T-helper 2 cell treated with Interferon-gamma antibody and Interleukin-4, amounts not matched to agents 100 ng/mL and 5 ng/mL, for 36 hours (primary cell): Measurements from ENCODE around the gene DEFB132. TPM values are rescaled to one million over a fixed set of nuclear protein-coding genes. Genes with fewer than 3 reads are reported as not detected.

Source experiments
- intact Hi-C: fragments of 100-400 bp; cut with micrococcal nuclease; formaldehyde crosslinking; loops from one replicate; pipeline ENCODE4 v1.15.1; 2023
- total RNA-seq: library from RNA; stranded (reverse); gene quantifications from 2 replicates; pipeline ENCODE4 v1.2.3, GENCODE V29; 2022

DEFB132 gene
- total RNA-seq, 1 donor from 2014 or later: not detected

DNA sequence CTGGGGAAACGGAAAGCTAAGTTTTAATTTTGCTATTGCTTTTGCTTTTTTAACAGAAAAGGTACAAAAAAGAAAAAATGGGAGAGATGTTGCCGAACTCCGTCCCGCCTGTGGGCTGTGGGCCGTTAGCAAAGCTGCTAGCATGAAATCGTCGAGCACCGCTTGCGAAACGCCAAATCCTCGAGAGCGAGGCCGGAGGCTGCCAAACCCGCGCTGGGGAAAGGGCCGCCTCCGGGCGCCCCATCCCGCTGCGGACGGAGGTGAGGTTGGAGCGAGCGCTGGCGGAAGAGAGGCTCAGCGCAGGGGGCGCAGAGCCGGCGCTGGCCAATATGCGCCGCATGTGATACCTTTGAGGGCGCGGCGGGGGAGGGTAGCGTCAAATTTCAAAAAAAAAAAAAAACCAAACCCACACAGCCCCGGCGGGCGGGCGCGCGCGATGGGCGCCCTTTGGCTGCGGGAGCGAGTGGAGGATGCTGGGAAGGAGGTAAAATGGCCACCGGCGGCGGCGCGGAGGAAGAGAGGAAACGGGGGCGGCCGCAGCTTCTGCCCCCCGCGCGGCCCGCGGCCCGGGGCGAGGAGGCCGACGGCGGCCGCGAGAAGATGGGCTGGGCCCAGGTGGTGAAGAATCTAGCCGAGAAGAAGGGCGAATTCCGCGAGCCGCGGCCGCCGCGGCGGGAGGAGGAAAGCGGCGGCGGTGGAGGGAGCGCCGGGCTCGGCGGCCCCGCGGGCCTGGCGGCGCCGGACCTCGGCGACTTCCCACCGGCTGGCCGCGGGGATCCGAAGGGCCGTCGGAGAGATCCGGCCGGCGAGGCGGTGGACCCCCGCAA, 39.8 kb downstream of the DEFB132 start, which contains the start of gene ZCCHC3:
TSS of gene ZCCHC3 (plus strand) at position 473 of the 827 bp plus-strand sequence. CDS start at position 490, 17 bp downstream.
- intact Hi-C loops: loop anchor here (1.0 to 2.0 kb wide), 2 partner anchors 28 to 245 kb away; partner anchors contain the start of genes CSNK2A1 and SOX12

- intact Hi-C loops: loop anchor here (1.0 to 2.0 kb wide), 5 partner anchors 8 to 245 kb away; partner anchors contain the start of genes C20orf96, CSNK2A1, SOX12 and TBC1D20
These were observed 40.6 kb downstream of the DEFB132 start for GRCh38 chr20:297925-298775.

- intact Hi-C loops: loop anchor here (1.0 kb wide), 3 partner anchors 9 to 163 kb away; partner anchors contain the start of genes C20orf96 and TBC1D20
These were observed 41.4 kb downstream of the DEFB132 start for GRCh38 chr20:298776-299391.

DNA sequence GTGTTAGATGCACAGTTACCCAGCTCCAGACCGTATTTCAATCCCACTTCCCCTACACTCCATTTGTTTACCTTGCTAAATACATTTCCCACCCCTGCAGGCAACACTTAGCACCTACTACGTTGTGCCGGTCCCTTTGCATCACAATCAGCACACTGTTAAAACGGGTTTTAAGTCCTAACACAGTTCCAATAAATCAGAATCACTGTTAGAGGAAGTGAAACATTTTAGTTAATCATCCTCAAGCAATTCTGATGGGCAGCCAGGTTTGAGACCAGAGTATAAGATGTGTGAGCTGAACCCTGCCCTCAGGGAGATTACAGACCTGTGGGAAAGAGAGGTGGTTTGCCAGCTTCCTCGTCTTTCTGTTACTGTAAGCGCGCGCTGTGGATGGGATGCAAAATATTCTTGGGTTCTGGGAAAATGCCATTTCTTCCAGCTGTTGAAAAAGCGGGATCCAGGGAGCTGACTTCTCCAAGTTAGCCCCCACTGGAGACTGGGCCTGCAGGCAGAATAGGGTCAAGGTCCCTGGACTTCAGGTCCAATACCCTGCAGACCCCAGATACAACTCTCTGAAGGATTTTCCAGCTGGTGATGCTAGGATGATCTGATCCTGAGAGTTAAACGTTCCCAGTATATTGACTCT, 42.9 kb downstream of the DEFB132 start:
- intact Hi-C loops: no loop called here

DNA sequence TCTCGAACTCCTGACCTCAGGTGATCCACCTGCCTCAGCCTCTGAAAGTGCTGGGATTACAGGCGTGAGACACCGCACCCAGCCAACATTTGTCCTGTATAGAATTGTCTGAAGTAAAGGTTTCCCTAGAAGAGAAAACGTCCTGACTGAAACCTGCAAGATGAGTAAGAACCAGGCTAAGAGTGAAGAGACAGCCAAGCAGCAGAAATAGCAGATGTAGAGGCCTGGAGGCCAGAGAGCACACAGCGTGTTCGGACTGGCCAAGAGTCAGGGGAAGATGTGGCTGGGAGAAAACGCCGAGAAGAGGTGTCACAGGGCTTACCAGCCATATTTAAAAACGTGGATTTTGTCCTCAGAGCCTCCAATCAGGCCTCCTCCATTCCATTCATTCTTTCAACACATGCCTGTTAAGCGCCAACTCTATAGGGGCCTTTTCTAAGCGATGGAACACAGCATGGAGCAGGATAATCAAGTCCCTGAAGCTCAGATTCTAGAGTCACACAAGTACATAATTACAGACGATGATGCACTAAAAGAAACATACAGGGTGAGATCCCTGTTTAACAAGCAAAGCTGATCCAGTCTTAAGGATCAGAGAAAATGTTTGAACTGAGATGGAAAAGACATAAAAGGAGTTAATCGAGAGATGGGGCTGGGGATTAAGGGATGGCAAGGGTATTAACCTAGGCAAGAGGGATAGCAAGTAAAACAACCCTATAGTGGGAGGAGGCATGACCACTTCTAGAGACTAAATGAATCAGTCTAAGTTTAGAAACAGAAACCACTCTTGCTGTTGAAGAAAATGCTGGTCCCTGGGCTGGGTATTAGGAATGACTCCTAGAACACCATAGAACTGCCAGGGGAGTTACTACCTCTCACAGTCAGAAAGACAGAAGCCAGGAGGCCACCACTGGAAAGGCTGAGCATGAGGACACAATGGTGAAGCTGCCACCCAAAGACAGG, 44.6 kb downstream of the DEFB132 start:
- intact Hi-C loops: no loop called here

DNA sequence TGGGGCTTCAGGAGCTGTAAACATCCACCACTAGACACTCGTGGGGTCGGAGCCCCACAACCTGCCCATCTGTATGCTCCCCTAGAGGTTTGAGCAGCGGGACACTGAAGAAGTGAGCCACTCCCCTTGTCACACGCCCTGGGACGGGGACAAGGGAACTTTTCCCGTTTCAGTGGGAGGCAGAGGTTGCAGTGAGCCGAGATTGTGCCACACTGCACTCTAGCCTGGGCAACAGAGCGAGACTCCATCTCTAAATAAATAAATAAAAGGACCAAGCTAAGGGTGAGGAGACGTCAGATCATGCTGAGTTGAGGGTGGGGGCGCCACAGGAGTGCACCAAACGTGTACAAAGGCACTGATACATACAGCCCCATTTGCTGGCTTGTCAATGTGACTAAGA, 48.2 kb downstream of the DEFB132 start:
- intact Hi-C loops: no loop called here

DNA sequence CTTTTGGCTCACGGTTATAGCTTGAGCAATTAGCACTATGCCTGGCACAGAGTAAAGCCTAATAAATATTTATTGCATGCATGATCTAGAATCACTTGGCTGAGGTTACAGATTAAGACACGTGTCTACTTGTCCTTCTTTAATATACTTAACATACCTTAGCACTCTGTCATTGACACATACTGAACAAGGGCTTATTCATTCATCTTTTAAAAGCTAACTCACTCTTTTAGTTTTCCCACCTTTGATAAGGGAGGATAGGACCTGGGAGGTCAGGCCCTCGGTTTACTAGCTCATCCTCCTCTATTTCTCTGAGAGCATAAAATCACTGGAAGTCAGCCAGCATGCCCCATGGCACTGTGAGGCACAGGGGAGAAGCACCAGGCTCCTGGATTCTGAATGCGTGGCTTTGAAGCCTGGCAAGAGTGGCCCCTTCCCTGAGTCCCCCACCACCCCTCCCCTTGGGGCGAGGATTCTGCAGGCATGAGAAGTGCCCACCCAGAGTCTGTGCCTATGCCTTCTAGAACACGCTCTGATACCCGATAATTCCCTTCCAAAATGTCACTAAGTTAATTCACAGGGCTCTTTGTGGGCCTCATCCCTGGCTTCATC, 51.0 kb downstream of the DEFB132 start:
- intact Hi-C loops: loop anchor here (1.0 kb wide), 1 partner anchor 10 kb away; no protein-coding TSS in a partner anchor

DNA sequence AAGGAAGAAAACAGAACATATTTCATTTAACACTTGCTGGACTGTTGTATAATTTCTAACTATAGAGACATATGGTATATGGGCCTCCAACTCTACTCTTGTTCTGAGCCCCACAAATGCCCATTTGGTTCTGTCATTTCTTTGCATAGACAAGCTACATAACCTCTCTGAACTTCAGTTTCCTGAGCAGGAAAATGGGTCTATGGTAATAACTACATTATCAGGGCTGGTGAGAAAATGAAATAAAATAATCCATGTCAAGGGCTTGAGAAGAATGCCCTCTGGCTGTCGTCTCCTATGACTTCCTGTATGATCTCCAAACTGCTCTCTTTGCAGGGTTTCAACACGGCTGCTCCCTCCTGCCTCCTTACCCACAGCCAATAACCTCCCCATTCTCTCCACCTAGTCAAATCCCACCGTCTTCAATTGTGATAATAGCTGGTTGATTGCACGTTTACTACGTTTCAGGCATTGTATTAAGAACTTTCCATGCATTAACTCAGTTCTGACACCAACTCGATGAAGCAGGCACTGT, 51.8 kb downstream of the DEFB132 start:
- intact Hi-C loops: loop anchor here (1.0 kb wide), 1 partner anchor 11 kb away; no protein-coding TSS in a partner anchor

GRCh38 chr20:309841-310644, 52.5 kb downstream of the DEFB132 start:
- intact Hi-C loops: loop anchor here (1.0 kb wide), 3 partner anchors 12 to 20 kb away; partner anchors contain the start of gene C20orf96

GRCh38 chr20:310645-311044, 53.1 kb downstream of the DEFB132 start:
- intact Hi-C loops: loop anchor here (1.0 kb wide), 2 partner anchors 14 to 20 kb away; partner anchors contain the start of gene C20orf96

Other genes with a start within 250 kb of the DEFB132 start
- gene DEFB125, start 170.1 kb upstream of the DEFB132 start, total RNA-seq: not detected in 2 replicates
- gene DEFB126, start 115.1 kb upstream of the DEFB132 start, total RNA-seq: not detected in 2 replicates
- not detected in 2 replicates for gene DEFB127, start 100.3 kb upstream of the DEFB132 start, total RNA-seq
- gene DEFB128, start 68.0 kb upstream of the DEFB132 start, total RNA-seq: not detected in 2 replicates
- not detected in 2 replicates for gene DEFB129, start 30.5 kb upstream of the DEFB132 start, total RNA-seq
- 6.8 and 6.9 TPM in 2 replicates for gene C20orf96, start 33.0 kb downstream of the DEFB132 start, total RNA-seq
- gene ZCCHC3, start 39.8 kb downstream of the DEFB132 start, total RNA-seq: 25.8 and 26.6 TPM in 2 replicates
- gene SOX12, start 67.8 kb downstream of the DEFB132 start, total RNA-seq: 7.7 and 8.1 TPM in 2 replicates
- gene NRSN2, start 89.4 kb downstream of the DEFB132 start, total RNA-seq: 4.0 and 5.2 TPM in 2 replicates
- 26.4 and 28.4 TPM in 2 replicates for gene TRIB3, start 123.0 kb downstream of the DEFB132 start, total RNA-seq
- gene RBCK1, start 150.6 kb downstream of the DEFB132 start, total RNA-seq: 116 and 118 TPM in 2 replicates
- gene TBC1D20, start 204.8 kb downstream of the DEFB132 start, total RNA-seq: 32.2 and 32.5 TPM in 2 replicates